ENCODE measurements around the gene ALDH9A1. TPM values are rescaled to one million over a fixed set of nuclear protein-coding genes. Genes with fewer than 3 reads are reported as not detected.
"Not testable (repeated sequence)": the region's sequence is repeated elsewhere in the genome, so short reads cannot be mapped to it uniquely, and the experiment has no call there.

The ALDH9A1 gene
- total RNA-seq, 4 donors from 2014 or later: 42.6 to 73.1 (median 66.1) TPM

- intact Hi-C loops (cut with DNase I): no loop called here
These were observed 57.0 kb downstream of the ALDH9A1 start for GRCh38 chr1:165641231-165641987.

GRCh38 chr1:165639821-165640623 is 58.3 kb downstream of the ALDH9A1 start:
- Histone ChIP-seq H3K4me1 (peaks cover 69 to 72% (median 70%) of the 10 kb centered on the region in 4 donors), H3K4me3 (no peak overlapping the region), H3K27ac (replicated peaks in 1 of 4) (no peak overlapping the region), H3K36me3 (peaks cover 0 to 24% (median 7%) of the 10 kb centered on the region in 4 donors), H3K27me3 (no peaks in the 10 kb centered on the region), H3K9me3 (no peaks in the 10 kb centered on the region)
- TF ChIP-seq POLR2A (IDR thresholded peaks at IDR 0.05; ENCODE audit: low read depth) (no peak), EP300 (IDR thresholded peaks at IDR 0.05) (no peak), POLR2AphosphoS5 (IDR thresholded peaks at IDR 0.05) (no peak), CTCF (IDR thresholded peaks at IDR 0.05) (no peak)
- WGBS: 100% methylated on average over 1 of the region's 1 CpG
- intact Hi-C loops (cut with DNase I): no loop called here
- DNase-seq (ENCODE audit: extremely low spot score): no peak

More at GRCh38 chr1:165641231-165641987, 57.0 kb downstream of the ALDH9A1 start:
- DNase-seq (ENCODE audit: extremely low spot score): no peak
- TF ChIP-seq EP300 (IDR thresholded peaks at IDR 0.05) (no peak), CTCF (IDR thresholded peaks at IDR 0.05) (no peak), POLR2A (IDR thresholded peaks at IDR 0.05; ENCODE audit: low read depth) (no peak), POLR2AphosphoS5 (IDR thresholded peaks at IDR 0.05) (no peak)
- WGBS: 65% methylated on average over 2 of the region's 2 CpGs
- H3K4me1 ChIP-seq: peaks cover 62 to 67% (median 65%) of the 10 kb centered on the region in 4 donors
- H3K36me3 ChIP-seq: peaks cover 0 to 13% (median 7%) of the 10 kb centered on the region in 4 donors
- no peaks in the 10 kb centered on the region for H3K27me3 ChIP-seq
- H3K27ac ChIP-seq (replicated peaks in 1 of 4): no peak overlapping the region
- no peaks in the 10 kb centered on the region for H3K9me3 ChIP-seq
- no peak overlapping the region for H3K4me3 ChIP-seq

- peaks cover 0 to 24% (median 7%) of the 10 kb centered on the region in 4 donors for H3K36me3 ChIP-seq
- H3K27me3 ChIP-seq; H3K9me3 ChIP-seq; intact Hi-C loops (cut with DNase I); H3K4me3 ChIP-seq; DNase-seq (ENCODE audit: extremely low spot score): not testable (repeated sequence)
- WGBS: 92% methylated on average over 7 of the region's 7 CpGs
- H3K4me1 ChIP-seq: peaks cover 85 to 90% (median 87%) of the 10 kb centered on the region in 4 donors
- peak overlapping the region; percentile 25 to 65 (median 53) for H3K27ac ChIP-seq (replicated peaks in 1 of 4)
These were observed 60.2 kb downstream of the ALDH9A1 start for GRCh38 chr1:165638211-165638610.

GRCh38 chr1:165637427-165637826 is 60.9 kb downstream of the ALDH9A1 start:
- WGBS: 31% methylated on average over 1 of the region's 1 CpG
- Histone ChIP-seq H3K4me3 (no peak overlapping the region), H3K36me3 (peaks cover 0 to 24% (median 7%) of the 10 kb centered on the region in 4 donors), H3K27ac (replicated peaks in 1 of 4) (peak overlapping the region; percentile 25 to 65 (median 53)), H3K9me3 (no peaks in the 10 kb centered on the region), H3K27me3 (no peaks in the 10 kb centered on the region), H3K4me1 (peaks cover 91 to 95% (median 94%) of the 10 kb centered on the region in 4 donors)
- intact Hi-C loops (cut with DNase I): no loop called here
- no peak for DNase-seq (ENCODE audit: extremely low spot score)
- TF ChIP-seq CTCF (IDR thresholded peaks at IDR 0.05): no peak
- peak; percentile 20 to 50 for TF ChIP-seq POLR2AphosphoS5 (IDR thresholded peaks at IDR 0.05)
- TF ChIP-seq EP300 (IDR thresholded peaks at IDR 0.05): peak; percentile 36

GRCh38 chr1:165635823-165636222 is 62.5 kb downstream of the ALDH9A1 start:
- Histone ChIP-seq H3K9me3 (no peaks in the 10 kb centered on the region), H3K4me3 (no peak overlapping the region), H3K36me3 (peaks cover 0 to 24% (median 7%) of the 10 kb centered on the region in 4 donors), H3K27ac (replicated peaks in 1 of 4) (peak overlapping the region in 1 of 4 donors; percentile 65), H3K4me1 (peaks cover 77 to 87% (median 84%) of the 10 kb centered on the region in 4 donors), H3K27me3 (no peaks in the 10 kb centered on the region)
- no peak for TF ChIP-seq POLR2AphosphoS5 (IDR thresholded peaks at IDR 0.05)
- TF ChIP-seq EP300 (IDR thresholded peaks at IDR 0.05): no peak
- TF ChIP-seq POLR2A (IDR thresholded peaks at IDR 0.05; ENCODE audit: low read depth): no peak
- no peak for TF ChIP-seq CTCF (IDR thresholded peaks at IDR 0.05)
- DNase-seq (ENCODE audit: extremely low spot score): no peak
- intact Hi-C loops (cut with DNase I): no loop called here
- 46% methylated on average over 2 of the region's 2 CpGs for WGBS

All from esophagus muscularis mucosa (tissue), 4 donors.